ENCODE measurements around the gene GRK7.

- TF ChIP-seq, protein P1, sequence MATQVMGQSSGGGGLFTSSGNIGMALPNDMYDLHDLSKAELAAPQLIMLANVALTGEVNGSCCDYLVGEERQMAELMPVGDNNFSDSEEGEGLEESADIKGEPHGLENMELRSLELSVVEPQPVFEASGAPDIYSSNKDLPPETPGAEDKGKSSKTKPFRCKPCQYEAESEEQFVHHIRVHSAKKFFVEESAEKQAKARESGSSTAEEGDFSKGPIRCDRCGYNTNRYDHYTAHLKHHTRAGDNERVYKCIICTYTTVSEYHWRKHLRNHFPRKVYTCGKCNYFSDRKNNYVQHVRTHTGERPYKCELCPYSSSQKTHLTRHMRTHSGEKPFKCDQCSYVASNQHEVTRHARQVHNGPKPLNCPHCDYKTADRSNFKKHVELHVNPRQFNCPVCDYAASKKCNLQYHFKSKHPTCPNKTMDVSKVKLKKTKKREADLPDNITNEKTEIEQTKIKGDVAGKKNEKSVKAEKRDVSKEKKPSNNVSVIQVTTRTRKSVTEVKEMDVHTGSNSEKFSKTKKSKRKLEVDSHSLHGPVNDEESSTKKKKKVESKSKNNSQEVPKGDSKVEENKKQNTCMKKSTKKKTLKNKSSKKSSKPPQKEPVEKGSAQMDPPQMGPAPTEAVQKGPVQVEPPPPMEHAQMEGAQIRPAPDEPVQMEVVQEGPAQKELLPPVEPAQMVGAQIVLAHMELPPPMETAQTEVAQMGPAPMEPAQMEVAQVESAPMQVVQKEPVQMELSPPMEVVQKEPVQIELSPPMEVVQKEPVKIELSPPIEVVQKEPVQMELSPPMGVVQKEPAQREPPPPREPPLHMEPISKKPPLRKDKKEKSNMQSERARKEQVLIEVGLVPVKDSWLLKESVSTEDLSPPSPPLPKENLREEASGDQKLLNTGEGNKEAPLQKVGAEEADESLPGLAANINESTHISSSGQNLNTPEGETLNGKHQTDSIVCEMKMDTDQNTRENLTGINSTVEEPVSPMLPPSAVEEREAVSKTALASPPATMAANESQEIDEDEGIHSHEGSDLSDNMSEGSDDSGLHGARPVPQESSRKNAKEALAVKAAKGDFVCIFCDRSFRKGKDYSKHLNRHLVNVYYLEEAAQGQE (IDR thresholded peaks at IDR 0.05; ENCODE audit: low read depth), result no peak
- TF ChIP-seq NFIC (IDR thresholded peaks at IDR 0.05), result no peak
- no peak for TF ChIP-seq RAD21 (IDR thresholded peaks at IDR 0.05; ENCODE audit: low read depth)
Observed at GRCh38 chr3:141764045-141764444, 837 bp downstream of the GRK7 start.

Measured in Ishikawa (cell line).